ENCODE results near the gene HPGD. TPM values are rescaled to one million over a fixed set of nuclear protein-coding genes. Genes with fewer than 3 reads are reported as not detected.
A peak's percentile ranks its signal among the peaks of the same experiment; 100 is the strongest.

Gene HPGD
- total and polyA plus RNA-seq, 9 donors = 1.2 to 8.1 (median 5.1) TPM

GRCh38 chr4:174485025-174485424, 37.3 kb downstream of the HPGD start:
- H3K27ac ChIP-seq (ENCODE audit: low read length) = no peak overlapping the region
- 89% methylated on average over 4 of the region's 5 CpGs for WGBS (ENCODE audit: insufficient coverage)
- no peaks in the 10 kb centered on the region for H3K4me1 ChIP-seq (ENCODE audit: control insufficient read depth, insufficient read depth, low read length)
- H3K27me3 ChIP-seq (ENCODE audit: control insufficient read depth, insufficient read depth, low read length) = no peaks in the 10 kb centered on the region
- DNase-seq = no peak
- no peak overlapping the region for H3K4me3 ChIP-seq (ENCODE audit: low read length)
- H3K36me3 ChIP-seq (ENCODE audit: control insufficient read depth, insufficient read depth, low read length) = no peaks in the 10 kb centered on the region
- H3K9me3 ChIP-seq (replicated peaks; ENCODE audit: control insufficient read depth, low read depth, low read length) = no peaks in the 10 kb centered on the region

- no peaks in the 10 kb centered on the region for H3K4me1 ChIP-seq (ENCODE audit: control insufficient read depth, insufficient read depth, low read length)
- WGBS (ENCODE audit: insufficient coverage) = no CpG with 5 or more reads among the region's 3 CpGs
These were observed 38.5 kb downstream of the HPGD start for GRCh38 chr4:174483792-174484191.

GRCh38 chr4:174479140-174479539, 43.1 kb downstream of the HPGD start:
- H3K27me3 ChIP-seq (ENCODE audit: control insufficient read depth, insufficient read depth, low read length) = no peaks in the 10 kb centered on the region
- DNase-seq = no peak
- no peaks in the 10 kb centered on the region for H3K9me3 ChIP-seq (replicated peaks; ENCODE audit: control insufficient read depth, low read depth, low read length)
- WGBS (ENCODE audit: insufficient coverage) = no CpG with 5 or more reads among the region's 2 CpGs
- no peaks in the 10 kb centered on the region for H3K36me3 ChIP-seq (ENCODE audit: control insufficient read depth, insufficient read depth, low read length)
- H3K27ac ChIP-seq (ENCODE audit: low read length) = no peak overlapping the region
- H3K4me3 ChIP-seq (ENCODE audit: low read length) = no peak overlapping the region
- H3K4me1 ChIP-seq (ENCODE audit: control insufficient read depth, insufficient read depth, low read length) = no peaks in the 10 kb centered on the region

More at GRCh38 chr4:174483792-174484191, 38.5 kb downstream of the HPGD start:
- no peak for DNase-seq
- H3K9me3 ChIP-seq (replicated peaks; ENCODE audit: control insufficient read depth, low read depth, low read length) = no peaks in the 10 kb centered on the region
- no peak overlapping the region for H3K4me3 ChIP-seq (ENCODE audit: low read length)
- H3K36me3 ChIP-seq (ENCODE audit: control insufficient read depth, insufficient read depth, low read length) = no peaks in the 10 kb centered on the region
- H3K27ac ChIP-seq (ENCODE audit: low read length) = no peak overlapping the region
- no peaks in the 10 kb centered on the region for H3K27me3 ChIP-seq (ENCODE audit: control insufficient read depth, insufficient read depth, low read length)

- WGBS (ENCODE audit: insufficient coverage) = 89% methylated on average over 2 of the region's 3 CpGs
- no peak overlapping the region for H3K27ac ChIP-seq (ENCODE audit: low read length)
These were observed 46.8 kb downstream of the HPGD start for GRCh38 chr4:174475528-174475927.

GRCh38 chr4:174474457-174475075, 47.7 kb downstream of the HPGD start:
- no peak for DNase-seq
- H3K36me3 ChIP-seq (ENCODE audit: control insufficient read depth, insufficient read depth, low read length) = no peaks in the 10 kb centered on the region
- H3K4me1 ChIP-seq (ENCODE audit: control insufficient read depth, insufficient read depth, low read length) = no peaks in the 10 kb centered on the region
- no peaks in the 10 kb centered on the region for H3K9me3 ChIP-seq (replicated peaks; ENCODE audit: control insufficient read depth, low read depth, low read length)
- H3K27ac ChIP-seq (ENCODE audit: low read length) = no peak overlapping the region
- H3K27me3 ChIP-seq (ENCODE audit: control insufficient read depth, insufficient read depth, low read length) = no peaks in the 10 kb centered on the region
- 87% methylated on average over 6 of the region's 8 CpGs for WGBS (ENCODE audit: insufficient coverage)
- H3K4me3 ChIP-seq (ENCODE audit: low read length) = no peak overlapping the region

More at GRCh38 chr4:174475528-174475927, 46.8 kb downstream of the HPGD start:
- Histone ChIP-seq H3K4me3 (ENCODE audit: low read length) (no peak overlapping the region), H3K27me3 (ENCODE audit: control insufficient read depth, insufficient read depth, low read length) (no peaks in the 10 kb centered on the region), H3K9me3 (replicated peaks; ENCODE audit: control insufficient read depth, low read depth, low read length) (no peaks in the 10 kb centered on the region), H3K4me1 (ENCODE audit: control insufficient read depth, insufficient read depth, low read length) (no peaks in the 10 kb centered on the region), H3K36me3 (ENCODE audit: control insufficient read depth, insufficient read depth, low read length) (no peaks in the 10 kb centered on the region)
- DNase-seq = no peak

- H3K4me3 ChIP-seq (ENCODE audit: low read length) = no peak overlapping the region
- WGBS (ENCODE audit: insufficient coverage) = no CpG with 5 or more reads among the region's 3 CpGs
- no peaks in the 10 kb centered on the region for H3K9me3 ChIP-seq (replicated peaks; ENCODE audit: control insufficient read depth, low read depth, low read length)
- no peak for DNase-seq
- H3K4me1 ChIP-seq (ENCODE audit: control insufficient read depth, insufficient read depth, low read length) = no peaks in the 10 kb centered on the region
- no peaks in the 10 kb centered on the region for H3K27me3 ChIP-seq (ENCODE audit: control insufficient read depth, insufficient read depth, low read length)
- H3K27ac ChIP-seq (ENCODE audit: low read length) = no peak overlapping the region
- no peaks in the 10 kb centered on the region for H3K36me3 ChIP-seq (ENCODE audit: control insufficient read depth, insufficient read depth, low read length)
These were observed 55.2 kb downstream of the HPGD start for GRCh38 chr4:174467107-174467506.

- Histone ChIP-seq H3K27ac (ENCODE audit: low read length) (no peak overlapping the region), H3K36me3 (ENCODE audit: control insufficient read depth, insufficient read depth, low read length) (no peaks in the 10 kb centered on the region), H3K4me3 (ENCODE audit: low read length) (no peak overlapping the region), H3K4me1 (ENCODE audit: control insufficient read depth, insufficient read depth, low read length) (no peaks in the 10 kb centered on the region), H3K9me3 (replicated peaks; ENCODE audit: control insufficient read depth, low read depth, low read length) (no peaks in the 10 kb centered on the region), H3K27me3 (ENCODE audit: control insufficient read depth, insufficient read depth, low read length) (no peaks in the 10 kb centered on the region)
- no peak for DNase-seq
- 100% methylated on average over 3 of the region's 3 CpGs for WGBS (ENCODE audit: insufficient coverage)
These were observed 57.3 kb downstream of the HPGD start for GRCh38 chr4:174464949-174465348.

GRCh38 chr4:174461466-174462106, 60.7 kb downstream of the HPGD start:
- Histone ChIP-seq H3K4me3 (ENCODE audit: low read length) (no peak overlapping the region), H3K27ac (ENCODE audit: low read length) (no peak overlapping the region), H3K27me3 (ENCODE audit: control insufficient read depth, insufficient read depth, low read length) (no peaks in the 10 kb centered on the region), H3K4me1 (ENCODE audit: control insufficient read depth, insufficient read depth, low read length) (no peaks in the 10 kb centered on the region), H3K36me3 (ENCODE audit: control insufficient read depth, insufficient read depth, low read length) (no peaks in the 10 kb centered on the region), H3K9me3 (replicated peaks; ENCODE audit: control insufficient read depth, low read depth, low read length) (no peaks in the 10 kb centered on the region)
- WGBS (ENCODE audit: insufficient coverage) = no CpG with 5 or more reads among the region's 3 CpGs
- no peak for DNase-seq

GRCh38 chr4:174460684-174461083, 61.6 kb downstream of the HPGD start:
- no peak for DNase-seq
- H3K9me3 ChIP-seq (replicated peaks; ENCODE audit: control insufficient read depth, low read depth, low read length) = no peaks in the 10 kb centered on the region
- no peak overlapping the region for H3K4me3 ChIP-seq (ENCODE audit: low read length)
- no peak overlapping the region for H3K27ac ChIP-seq (ENCODE audit: low read length)
- H3K36me3 ChIP-seq (ENCODE audit: control insufficient read depth, insufficient read depth, low read length) = no peaks in the 10 kb centered on the region
- no peaks in the 10 kb centered on the region for H3K4me1 ChIP-seq (ENCODE audit: control insufficient read depth, insufficient read depth, low read length)
- H3K27me3 ChIP-seq (ENCODE audit: control insufficient read depth, insufficient read depth, low read length) = no peaks in the 10 kb centered on the region
- no CpG with 5 or more reads among the region's 1 CpG for WGBS (ENCODE audit: insufficient coverage)

- H3K9me3 ChIP-seq (replicated peaks; ENCODE audit: control insufficient read depth, low read depth, low read length) = no peaks in the 10 kb centered on the region
- no peaks in the 10 kb centered on the region for H3K27me3 ChIP-seq (ENCODE audit: control insufficient read depth, insufficient read depth, low read length)
- no peaks in the 10 kb centered on the region for H3K36me3 ChIP-seq (ENCODE audit: control insufficient read depth, insufficient read depth, low read length)
- peak; percentile 96 for DNase-seq
- WGBS (ENCODE audit: insufficient coverage) = 55% methylated on average over 5 of the region's 6 CpGs
- peak overlapping the region; percentile 31 for H3K27ac ChIP-seq (ENCODE audit: low read length)
- no peaks in the 10 kb centered on the region for H3K4me1 ChIP-seq (ENCODE audit: control insufficient read depth, insufficient read depth, low read length)
- H3K4me3 ChIP-seq (ENCODE audit: low read length) = no peak overlapping the region
These were observed 64.8 kb downstream of the HPGD start for GRCh38 chr4:174457468-174457867.

All from muscle of leg (tissue), 11 donors.